Right atrium auricular region (tissue), 2 donors: ENCODE results near the gene PXDN. TPM values are rescaled to one million over a fixed set of nuclear protein-coding genes. Genes with fewer than 3 reads are reported as not detected.

Experiments
- DNase-seq: peaks from one replicate; pipeline ENCODE4 v3.0.0-alpha.2; 2019; ENCODE audit warnings: low spot score
- H3K27ac ChIP-seq, 2 donors: fragments of 200-600 bp; sonication (generic); 1 replicate in 1 of 2; 2 replicates in 1 of 2; pipeline ENCODE4 v1.5.1; 2016 to 2019
- H3K27me3 ChIP-seq, 2 donors: fragments of 200-600 bp; sonication (generic); one replicate each; pipeline versions ENCODE4 v1.5.1 to v1.6.0; 2017 to 2019
- H3K36me3 ChIP-seq: fragments of 200-600 bp; sonication (generic); one replicate; pipeline ENCODE4 v1.5.1; 2016
- H3K4me1 ChIP-seq, 2 donors: fragments of 200-600 bp; sonication (generic); one replicate each; pipeline versions ENCODE4 v1.5.1 to v1.6.0; 2017 to 2019
- H3K4me3 ChIP-seq, 2 donors: fragments of 200-600 bp; sonication (generic); 1 replicate in 1 of 2; 2 replicates in 1 of 2; pipeline ENCODE4 v1.5.1; 2017 to 2019; ENCODE audit warnings: mild to moderate bottlenecking in 1 of 2, moderate library complexity in 1 of 2
- H3K9me3 ChIP-seq, 2 donors: fragments of 200-600 bp; sonication (generic); one replicate each; pipeline ENCODE4 v1.5.1; 2019
- total RNA-seq, 2 donors: library from RNA; depleted of rRNA; stranded (reverse); fragments of >200 nt; gene quantifications; one replicate each; pipeline ENCODE4 v1.1.0, GENCODE V29; 2016
- TF ChIP-seq, protein P1 (sequence below), 2 donors: fragments of 200-600 bp; sonication (generic); IDR thresholded peaks; one replicate each; pipeline ENCODE4 v1.5.1; 2019; ENCODE audit warnings: antibody characterized with exemption in 2 of 2

The PXDN gene
- total RNA-seq, 2 donors from 2014 or later, result 25.4 to 26.9 TPM

DNA sequence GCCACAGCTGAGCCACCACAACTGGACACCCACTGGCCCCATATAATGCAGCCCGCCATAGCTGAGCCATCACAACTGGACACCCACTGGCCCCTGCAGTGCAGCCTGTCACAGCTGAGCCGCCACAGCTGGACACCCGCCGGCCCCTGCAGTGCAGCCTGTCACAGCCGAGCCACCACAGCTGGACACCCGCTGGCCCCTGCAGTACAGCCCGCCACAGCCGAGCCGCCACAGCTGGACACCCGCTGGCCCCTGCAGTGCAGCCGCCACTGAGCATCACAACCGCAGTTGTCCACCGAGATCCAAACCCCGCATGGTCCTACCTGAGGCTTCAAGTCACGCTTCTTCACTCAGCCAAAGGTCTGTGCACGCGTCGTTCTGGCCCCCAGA is 134.2 kb downstream of the PXDN start:
- Histone ChIP-seq H3K9me3 (no peaks in the 10 kb centered on the region), H3K27me3 (no peaks in the 10 kb centered on the region), H3K36me3 (no peaks in the 10 kb centered on the region), H3K4me3 (no peak overlapping the region), H3K27ac (no peak overlapping the region), H3K4me1 (peaks cover 0 to 19% of the 10 kb centered on the region in 2 donors)
- TF ChIP-seq, protein P1, sequence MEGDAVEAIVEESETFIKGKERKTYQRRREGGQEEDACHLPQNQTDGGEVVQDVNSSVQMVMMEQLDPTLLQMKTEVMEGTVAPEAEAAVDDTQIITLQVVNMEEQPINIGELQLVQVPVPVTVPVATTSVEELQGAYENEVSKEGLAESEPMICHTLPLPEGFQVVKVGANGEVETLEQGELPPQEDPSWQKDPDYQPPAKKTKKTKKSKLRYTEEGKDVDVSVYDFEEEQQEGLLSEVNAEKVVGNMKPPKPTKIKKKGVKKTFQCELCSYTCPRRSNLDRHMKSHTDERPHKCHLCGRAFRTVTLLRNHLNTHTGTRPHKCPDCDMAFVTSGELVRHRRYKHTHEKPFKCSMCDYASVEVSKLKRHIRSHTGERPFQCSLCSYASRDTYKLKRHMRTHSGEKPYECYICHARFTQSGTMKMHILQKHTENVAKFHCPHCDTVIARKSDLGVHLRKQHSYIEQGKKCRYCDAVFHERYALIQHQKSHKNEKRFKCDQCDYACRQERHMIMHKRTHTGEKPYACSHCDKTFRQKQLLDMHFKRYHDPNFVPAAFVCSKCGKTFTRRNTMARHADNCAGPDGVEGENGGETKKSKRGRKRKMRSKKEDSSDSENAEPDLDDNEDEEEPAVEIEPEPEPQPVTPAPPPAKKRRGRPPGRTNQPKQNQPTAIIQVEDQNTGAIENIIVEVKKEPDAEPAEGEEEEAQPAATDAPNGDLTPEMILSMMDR (IDR thresholded peaks at IDR 0.05), result no peak
- DNase-seq, result no peak

DNA sequence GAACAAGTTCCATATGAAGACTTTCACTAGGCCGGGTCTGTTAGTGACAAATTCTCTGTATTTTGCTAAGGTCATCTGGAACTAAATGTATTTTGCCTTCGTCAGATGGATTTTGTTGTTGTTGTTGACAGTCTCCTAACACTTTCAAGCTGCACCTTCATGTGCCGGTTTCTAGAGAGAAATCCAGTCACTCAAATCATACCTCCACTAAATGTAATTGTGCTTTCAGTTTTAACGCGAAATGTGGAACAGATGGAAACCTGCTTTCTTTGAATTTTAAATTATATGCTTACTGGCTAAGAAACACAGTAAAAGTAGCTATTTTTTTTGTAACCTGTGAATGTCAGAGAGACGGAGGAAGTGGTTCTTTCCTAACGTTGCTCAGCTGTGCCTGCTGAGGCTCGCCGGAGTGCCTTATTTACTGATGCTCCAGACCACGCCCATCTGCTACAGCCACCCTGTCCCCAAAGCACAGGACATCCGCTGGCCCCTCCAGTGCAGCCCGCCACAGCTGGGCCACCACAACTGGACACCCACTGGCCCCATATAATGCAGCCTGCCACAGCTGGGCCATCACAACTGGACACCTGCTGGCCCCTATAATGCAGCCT is 134.7 kb downstream of the PXDN start:
- H3K27me3 ChIP-seq, result no peaks in the 10 kb centered on the region
- H3K36me3 ChIP-seq, result no peaks in the 10 kb centered on the region
- TF ChIP-seq, protein P1 (IDR thresholded peaks at IDR 0.05), result no peak
- H3K4me1 ChIP-seq, result peaks cover 0 to 20% of the 10 kb centered on the region in 2 donors
- no peak overlapping the region for H3K4me3 ChIP-seq
- no peak overlapping the region for H3K27ac ChIP-seq
- no peaks in the 10 kb centered on the region for H3K9me3 ChIP-seq
- DNase-seq, result no peak

DNA sequence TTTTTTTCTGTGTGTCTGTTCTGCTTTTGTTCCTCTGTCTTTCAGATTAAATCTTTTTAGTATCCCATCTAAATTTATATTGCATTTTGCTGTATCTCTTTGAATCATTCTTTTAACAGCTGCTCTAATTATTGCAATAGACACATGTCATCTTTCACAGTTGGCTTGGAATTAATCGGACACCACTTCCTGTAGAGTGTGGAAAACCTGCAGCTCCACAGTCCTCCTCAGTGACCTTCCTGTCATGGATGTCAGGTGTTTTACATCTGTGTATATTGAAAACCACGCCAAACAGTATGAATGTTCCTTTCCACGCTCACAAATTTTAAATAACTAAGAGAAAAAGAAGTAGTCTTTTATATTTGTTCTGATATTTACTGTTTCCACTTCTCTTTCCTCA is 135.3 kb downstream of the PXDN start:
- Histone ChIP-seq H3K4me3 (no peak overlapping the region), H3K27me3 (no peaks in the 10 kb centered on the region), H3K36me3 (no peaks in the 10 kb centered on the region), H3K9me3 (no peaks in the 10 kb centered on the region), H3K27ac (no peak overlapping the region), H3K4me1 (peaks cover 0 to 20% of the 10 kb centered on the region in 2 donors)
- TF ChIP-seq, protein P1 (IDR thresholded peaks at IDR 0.05), result no peak
- DNase-seq, result no peak

DNA sequence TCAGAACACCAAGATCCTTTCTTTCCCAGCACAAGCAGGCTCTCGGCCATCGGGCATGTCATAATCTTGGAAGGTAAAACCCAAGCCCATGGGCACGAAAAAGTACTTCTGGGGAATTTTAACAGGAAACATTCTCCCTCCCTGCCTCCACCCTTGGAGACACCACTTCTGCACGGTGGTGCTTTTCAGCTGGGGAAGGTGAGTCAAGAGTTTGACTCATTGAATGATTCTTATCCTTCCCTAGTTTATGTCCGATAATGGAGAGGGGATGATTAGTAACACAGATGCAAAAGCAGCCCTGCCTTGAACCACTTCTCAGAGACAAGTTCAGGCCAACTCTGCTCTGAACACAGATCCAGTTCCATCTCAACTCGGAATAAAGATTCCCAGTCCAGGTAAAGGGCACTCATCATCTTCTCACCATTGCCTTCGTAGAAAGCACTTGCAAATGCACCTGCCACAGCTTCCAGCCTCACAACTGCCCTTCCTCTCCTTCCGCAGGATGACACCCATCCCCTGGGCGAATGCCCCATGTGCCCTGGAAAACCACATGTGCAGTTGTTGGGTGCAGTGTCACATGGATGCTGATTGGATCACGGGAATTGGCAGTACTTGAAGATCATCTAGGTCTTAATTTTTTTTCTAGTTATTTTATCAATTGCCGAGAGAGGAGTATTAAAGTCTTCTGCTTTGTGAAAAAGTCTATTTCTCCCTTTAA is 136.2 kb downstream of the PXDN start:
- no peaks in the 10 kb centered on the region for H3K36me3 ChIP-seq
- H3K9me3 ChIP-seq, result no peaks in the 10 kb centered on the region
- TF ChIP-seq, protein P1 (IDR thresholded peaks at IDR 0.05), result no peak
- peak overlapping the region in 1 of 2 donors; percentile 75 for H3K27ac ChIP-seq
- H3K4me1 ChIP-seq, result peaks cover 0 to 20% of the 10 kb centered on the region in 2 donors
- H3K4me3 ChIP-seq, result no peak overlapping the region
- no peaks in the 10 kb centered on the region for H3K27me3 ChIP-seq
- no peak for DNase-seq

DNA sequence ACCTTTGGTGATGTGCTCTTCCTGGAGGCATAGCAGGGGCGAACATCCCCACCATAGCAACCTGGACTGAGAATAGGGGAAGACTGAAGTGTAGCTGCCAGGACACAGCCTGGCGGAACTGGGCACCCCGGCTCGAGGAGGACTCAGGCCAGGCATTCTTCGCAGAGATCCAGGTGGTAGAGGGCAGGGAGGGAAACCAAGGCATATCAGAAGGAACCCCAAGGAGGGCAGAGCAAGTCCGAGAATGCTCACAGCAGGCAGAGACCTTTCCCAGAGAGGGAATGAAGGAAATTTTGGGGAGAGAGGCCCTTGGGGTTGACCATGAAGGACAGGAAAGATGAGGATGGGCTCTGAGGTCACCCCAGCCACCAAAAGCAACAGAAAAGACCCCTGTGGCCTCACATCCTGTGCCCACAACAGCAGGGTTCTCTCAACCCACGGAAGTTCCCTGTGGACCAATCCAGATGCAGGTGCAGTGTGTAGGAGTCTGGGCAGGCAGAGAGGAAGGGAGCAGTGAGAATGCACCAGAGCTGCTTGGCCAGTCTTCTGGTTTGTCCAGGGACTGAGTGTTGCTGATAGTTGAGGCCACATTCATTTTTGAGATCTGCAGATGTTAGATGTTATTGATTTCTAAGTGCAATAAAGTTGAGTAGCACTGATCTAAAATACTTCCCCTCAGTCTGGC is 136.9 kb downstream of the PXDN start:
- peaks cover 0 to 20% of the 10 kb centered on the region in 2 donors for H3K4me1 ChIP-seq
- TF ChIP-seq, protein P1 (IDR thresholded peaks at IDR 0.05), result no peak
- no peak for DNase-seq
- H3K27ac ChIP-seq, result peak overlapping the region in 1 of 2 donors; percentile 75
- H3K27me3 ChIP-seq, result no peaks in the 10 kb centered on the region
- no peaks in the 10 kb centered on the region for H3K9me3 ChIP-seq
- no peak overlapping the region for H3K4me3 ChIP-seq
- H3K36me3 ChIP-seq, result no peaks in the 10 kb centered on the region
